ENCODE measurements around the gene PAIP2. TPM values are rescaled to one million over a fixed set of nuclear protein-coding genes. Genes with fewer than 3 reads are reported as not detected.

PAIP2 gene
- total RNA-seq, 1 donor from 2014 or later = 66.0 TPM

- no peaks in the 10 kb centered on the region for H3K27me3 ChIP-seq
- no peaks in the 10 kb centered on the region for H3K9me3 ChIP-seq
- H3K36me3 ChIP-seq = no peaks in the 10 kb centered on the region
- TF ChIP-seq POLR2A (IDR thresholded peaks at IDR 0.05) = no peak
- TF ChIP-seq CTCF (IDR thresholded peaks at IDR 0.05) = no peak
- no peak for TF ChIP-seq POLR2AphosphoS5 (IDR thresholded peaks at IDR 0.05; ENCODE audit: insufficient read depth in 1 of 2, low read depth in 1 of 2)
- peaks cover 16% of the 10 kb centered on the region for H3K4me1 ChIP-seq
- no peak overlapping the region for H3K4me3 ChIP-seq
- no peak for DNase-seq (ENCODE audit: extremely low spot score in 2 of 2)
- intact Hi-C loops (cut with DNase I) = no loop called here
- H3K27ac ChIP-seq = peak overlapping the region; percentile 82
Observed at GRCh38 chr5:139402561-139403158, 61.0 kb downstream of the PAIP2 start.

DNA sequence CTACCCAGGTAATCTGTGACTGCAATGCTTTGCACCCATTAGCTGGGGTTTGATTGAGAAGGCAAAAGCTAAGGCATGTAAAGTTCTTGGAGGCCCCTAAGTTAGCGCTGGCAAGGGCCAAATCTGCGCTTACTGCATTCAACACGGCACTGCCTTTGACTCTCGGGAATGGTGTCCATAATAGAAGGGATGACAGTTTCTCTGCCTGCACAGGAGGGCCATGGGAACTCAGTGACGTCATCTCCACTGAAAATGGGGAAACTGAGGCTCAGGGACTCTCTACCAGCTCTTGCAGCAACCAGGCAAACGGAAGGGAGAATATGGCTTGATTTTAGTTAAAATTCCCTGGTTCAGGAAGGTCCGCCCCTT lies 61.7 kb downstream of the PAIP2 start:
- Histone ChIP-seq H3K4me1 (peaks cover 16% of the 10 kb centered on the region), H3K27ac (peak overlapping the region; percentile 82)
- intact Hi-C loops (cut with DNase I) = no loop called here

GRCh38 chr5:139403787-139404483 lies 62.3 kb downstream of the PAIP2 start, which contains the start of gene SPATA24:
SPATA24 (minus strand) TSS chr5:139404089; CDS start chr5:139404060, 29 bp downstream.
- TF ChIP-seq CTCF (IDR thresholded peaks at IDR 0.05) (no peak), POLR2AphosphoS5 (IDR thresholded peaks at IDR 0.05; ENCODE audit: insufficient read depth in 1 of 2, low read depth in 1 of 2) (peak; percentile 90), POLR2A (IDR thresholded peaks at IDR 0.05) (peak in 1 of 2 donors; percentile 8)
- peak within 1 kb of the TSS; percentile 40 to 50 for H3K4me3 ChIP-seq
- intact Hi-C loops (cut with DNase I) = no loop called here
- H3K27ac ChIP-seq = peak within 1 kb of the TSS; percentile 82
- no peaks in the 10 kb centered on the region for H3K9me3 ChIP-seq
- peaks cover 16% of the 10 kb centered on the region for H3K4me1 ChIP-seq
- H3K36me3 ChIP-seq = no peaks in the 10 kb centered on the region
- peak in 1 of 2 donors; percentile 97 for DNase-seq (ENCODE audit: extremely low spot score in 2 of 2)
- H3K27me3 ChIP-seq = no peaks in the 10 kb centered on the region

More for the DNA sequence above, 61.7 kb downstream of the PAIP2 start:
- Histone ChIP-seq H3K36me3 (no peaks in the 10 kb centered on the region), H3K9me3 (no peaks in the 10 kb centered on the region), H3K4me3 (peak overlapping the region; percentile 40 to 50), H3K27me3 (no peaks in the 10 kb centered on the region)
- TF ChIP-seq POLR2AphosphoS5 (IDR thresholded peaks at IDR 0.05; ENCODE audit: insufficient read depth in 1 of 2, low read depth in 1 of 2) (no peak), POLR2A (IDR thresholded peaks at IDR 0.05) (no peak), CTCF (IDR thresholded peaks at IDR 0.05) (no peak)
- DNase-seq (ENCODE audit: extremely low spot score in 2 of 2) = no peak

DNA sequence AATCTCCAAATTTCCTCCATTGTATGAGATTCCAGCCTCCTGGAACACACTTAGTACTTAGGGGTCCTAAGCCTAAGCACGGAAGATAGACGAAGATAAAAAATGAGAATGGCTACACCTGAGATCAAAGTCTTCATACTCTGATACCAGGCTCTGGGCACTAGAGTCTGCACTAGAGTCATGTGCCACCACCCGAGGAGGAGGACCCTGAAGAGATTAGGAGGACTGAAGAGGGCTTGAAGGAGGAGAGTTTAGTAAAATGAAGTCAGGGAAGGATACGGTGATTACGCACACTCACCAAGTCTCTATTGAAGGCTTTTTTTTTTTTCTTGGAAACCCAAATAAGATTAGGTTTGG lies 62.8 kb downstream of the PAIP2 start:
- peak overlapping the region in 1 of 2 donors; percentile 40 for H3K4me3 ChIP-seq
- H3K4me1 ChIP-seq = peaks cover 16% of the 10 kb centered on the region
- no peaks in the 10 kb centered on the region for H3K27me3 ChIP-seq
- intact Hi-C loops (cut with DNase I) = no loop called here
- DNase-seq (ENCODE audit: extremely low spot score in 2 of 2) = no peak
- no peaks in the 10 kb centered on the region for H3K9me3 ChIP-seq
- TF ChIP-seq POLR2A (IDR thresholded peaks at IDR 0.05) (no peak), CTCF (IDR thresholded peaks at IDR 0.05) (no peak), POLR2AphosphoS5 (IDR thresholded peaks at IDR 0.05; ENCODE audit: insufficient read depth in 1 of 2, low read depth in 1 of 2) (no peak)
- H3K36me3 ChIP-seq = no peaks in the 10 kb centered on the region
- H3K27ac ChIP-seq = peak overlapping the region; percentile 82

DNA sequence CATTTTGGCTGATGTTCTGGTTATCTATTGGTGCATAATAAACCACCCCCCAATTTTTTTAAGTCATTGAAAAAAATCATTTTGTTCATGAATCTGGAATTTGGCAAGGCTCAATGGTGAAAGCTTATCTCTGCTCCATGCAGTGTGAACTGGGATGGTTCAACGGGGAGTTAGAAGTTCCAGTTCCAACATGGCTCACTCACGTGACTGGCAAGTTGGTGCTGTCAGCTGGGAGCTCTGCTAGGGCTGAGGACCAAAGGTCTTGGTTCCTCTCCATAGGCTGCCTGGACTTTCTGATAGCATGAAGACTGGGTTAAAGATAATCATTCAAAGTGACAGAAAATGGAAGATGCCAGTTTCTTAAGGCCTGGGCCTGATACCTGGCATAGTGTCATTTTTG lies 65.3 kb downstream of the PAIP2 start:
- TF ChIP-seq CTCF (IDR thresholded peaks at IDR 0.05) = no peak
- TF ChIP-seq POLR2AphosphoS5 (IDR thresholded peaks at IDR 0.05; ENCODE audit: insufficient read depth in 1 of 2, low read depth in 1 of 2) = no peak
- no peak for TF ChIP-seq POLR2A (IDR thresholded peaks at IDR 0.05)
- peaks cover 26% of the 10 kb centered on the region for H3K4me1 ChIP-seq
- no peaks in the 10 kb centered on the region for H3K9me3 ChIP-seq
- no peak overlapping the region for H3K27ac ChIP-seq
- no peaks in the 10 kb centered on the region for H3K36me3 ChIP-seq
- DNase-seq (ENCODE audit: extremely low spot score in 2 of 2) = no peak
- H3K4me3 ChIP-seq = no peak overlapping the region
- intact Hi-C loops (cut with DNase I) = no loop called here
- H3K27me3 ChIP-seq = no peaks in the 10 kb centered on the region
